Panc1 (cell line): ENCODE results near the gene AADAC.

Experiments used
- POLR2AphosphoS5 ChIP-seq: IDR thresholded peaks from 2 replicates; pipeline ENCODE4 v1.6.1; 2012; ENCODE audit warnings: mild to moderate bottlenecking, low read depth, low read length, moderate library complexity
- SIN3A ChIP-seq: IDR thresholded peaks from 2 replicates; pipeline ENCODE4 v1.6.1; 2012; ENCODE audit warnings: low read depth, mild to moderate bottlenecking, low read length, moderate library complexity, borderline replicate concordance; ENCODE audit not compliant: insufficient read depth
- TCF7L2 ChIP-seq: IDR thresholded peaks from 2 replicates; pipeline ENCODE4 v1.6.1; 2011; ENCODE audit warnings: mild to moderate bottlenecking, low read depth, low read length, inconsistent platforms
- TF ChIP-seq, protein P1 (sequence below): fragments of 450-650 bp; IDR thresholded peaks from 2 replicates; pipeline ENCODE4 v1.5.1; 2017; ENCODE audit warnings: mild to moderate bottlenecking
- TF ChIP-seq, protein P2 (sequence below), 2 experiments: IDR thresholded peaks; 2 replicates each; pipeline ENCODE4 v1.6.1; 2011 to 2012; ENCODE audit warnings: low read depth in 2 of 2, control low read depth in 1 of 2, low read length in 1 of 2, mild to moderate bottlenecking in 1 of 2, moderate library complexity in 1 of 2; ENCODE audit not compliant: insufficient read depth in 1 of 2

DNA sequence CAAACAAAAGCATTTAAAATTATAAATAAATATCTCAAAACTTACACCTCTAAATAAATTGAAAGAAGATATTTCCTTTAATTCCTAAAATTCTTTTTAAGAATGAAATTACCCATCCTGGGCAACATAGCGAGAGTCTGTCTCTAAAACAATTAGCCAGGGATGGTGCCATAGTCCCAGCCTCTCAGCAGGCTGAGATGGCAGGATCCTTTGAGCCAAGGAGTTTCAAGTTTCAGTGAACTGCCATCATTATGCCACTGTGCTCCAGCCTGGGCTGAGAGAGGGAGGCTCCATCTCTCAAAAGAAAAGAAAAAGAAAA, 25.4 kb downstream of the AADAC start:
- TF ChIP-seq, protein P1, sequence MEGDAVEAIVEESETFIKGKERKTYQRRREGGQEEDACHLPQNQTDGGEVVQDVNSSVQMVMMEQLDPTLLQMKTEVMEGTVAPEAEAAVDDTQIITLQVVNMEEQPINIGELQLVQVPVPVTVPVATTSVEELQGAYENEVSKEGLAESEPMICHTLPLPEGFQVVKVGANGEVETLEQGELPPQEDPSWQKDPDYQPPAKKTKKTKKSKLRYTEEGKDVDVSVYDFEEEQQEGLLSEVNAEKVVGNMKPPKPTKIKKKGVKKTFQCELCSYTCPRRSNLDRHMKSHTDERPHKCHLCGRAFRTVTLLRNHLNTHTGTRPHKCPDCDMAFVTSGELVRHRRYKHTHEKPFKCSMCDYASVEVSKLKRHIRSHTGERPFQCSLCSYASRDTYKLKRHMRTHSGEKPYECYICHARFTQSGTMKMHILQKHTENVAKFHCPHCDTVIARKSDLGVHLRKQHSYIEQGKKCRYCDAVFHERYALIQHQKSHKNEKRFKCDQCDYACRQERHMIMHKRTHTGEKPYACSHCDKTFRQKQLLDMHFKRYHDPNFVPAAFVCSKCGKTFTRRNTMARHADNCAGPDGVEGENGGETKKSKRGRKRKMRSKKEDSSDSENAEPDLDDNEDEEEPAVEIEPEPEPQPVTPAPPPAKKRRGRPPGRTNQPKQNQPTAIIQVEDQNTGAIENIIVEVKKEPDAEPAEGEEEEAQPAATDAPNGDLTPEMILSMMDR, result peak; percentile 70
- TF ChIP-seq SIN3A (no peak), POLR2AphosphoS5 (no peak), TCF7L2 (no peak)
- TF ChIP-seq, protein P2, sequence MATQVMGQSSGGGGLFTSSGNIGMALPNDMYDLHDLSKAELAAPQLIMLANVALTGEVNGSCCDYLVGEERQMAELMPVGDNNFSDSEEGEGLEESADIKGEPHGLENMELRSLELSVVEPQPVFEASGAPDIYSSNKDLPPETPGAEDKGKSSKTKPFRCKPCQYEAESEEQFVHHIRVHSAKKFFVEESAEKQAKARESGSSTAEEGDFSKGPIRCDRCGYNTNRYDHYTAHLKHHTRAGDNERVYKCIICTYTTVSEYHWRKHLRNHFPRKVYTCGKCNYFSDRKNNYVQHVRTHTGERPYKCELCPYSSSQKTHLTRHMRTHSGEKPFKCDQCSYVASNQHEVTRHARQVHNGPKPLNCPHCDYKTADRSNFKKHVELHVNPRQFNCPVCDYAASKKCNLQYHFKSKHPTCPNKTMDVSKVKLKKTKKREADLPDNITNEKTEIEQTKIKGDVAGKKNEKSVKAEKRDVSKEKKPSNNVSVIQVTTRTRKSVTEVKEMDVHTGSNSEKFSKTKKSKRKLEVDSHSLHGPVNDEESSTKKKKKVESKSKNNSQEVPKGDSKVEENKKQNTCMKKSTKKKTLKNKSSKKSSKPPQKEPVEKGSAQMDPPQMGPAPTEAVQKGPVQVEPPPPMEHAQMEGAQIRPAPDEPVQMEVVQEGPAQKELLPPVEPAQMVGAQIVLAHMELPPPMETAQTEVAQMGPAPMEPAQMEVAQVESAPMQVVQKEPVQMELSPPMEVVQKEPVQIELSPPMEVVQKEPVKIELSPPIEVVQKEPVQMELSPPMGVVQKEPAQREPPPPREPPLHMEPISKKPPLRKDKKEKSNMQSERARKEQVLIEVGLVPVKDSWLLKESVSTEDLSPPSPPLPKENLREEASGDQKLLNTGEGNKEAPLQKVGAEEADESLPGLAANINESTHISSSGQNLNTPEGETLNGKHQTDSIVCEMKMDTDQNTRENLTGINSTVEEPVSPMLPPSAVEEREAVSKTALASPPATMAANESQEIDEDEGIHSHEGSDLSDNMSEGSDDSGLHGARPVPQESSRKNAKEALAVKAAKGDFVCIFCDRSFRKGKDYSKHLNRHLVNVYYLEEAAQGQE (IDR thresholded peaks at IDR 0.05; ENCODE audit: insufficient read depth in 1 of 2, low read depth in 2 of 2, low read length in 1 of 2), result no peak
